GM23338 (cell line): ENCODE results near the gene HNF1A. TPM values are rescaled to one million over a fixed set of nuclear protein-coding genes. Genes with fewer than 3 reads are reported as not detected.

Experiments
- ATAC-seq: fragments of 200-7000 bp; cut with Tn5 transposase; 3 replicates; pipeline ENCODE4 v1.9.1; 2020
- DNase-seq: peaks from one replicate; pipeline ENCODE4 v3.0.0-alpha.2; 2015; ENCODE audit warnings: low spot score
- H2AFZ ChIP-seq: fragments of 200-600 bp; sonication (generic); 2 replicates; pipeline ENCODE4 v1.8.0; 2016; ENCODE audit warnings: antibody characterized with exemption, mild to moderate bottlenecking, moderate library complexity
- H3F3A ChIP-seq: fragments of 200-600 bp; sonication (generic); replicated peaks from 2 replicates; pipeline ENCODE4 v1.8.0; 2017; ENCODE audit warnings: antibody characterized with exemption, mixed run types, low read depth
- H3K27ac ChIP-seq: fragments of 200-600 bp; sonication (generic); 2 replicates; pipeline ENCODE4 v1.6.1; 2016; ENCODE audit warnings: low read depth
- H3K27me3 ChIP-seq: fragments of 200-600 bp; sonication (generic); 2 replicates; pipeline ENCODE4 v1.8.0; 2016; ENCODE audit warnings: mild to moderate bottlenecking, mixed run types, moderate library complexity; ENCODE audit not compliant: insufficient read depth
- H3K36me3 ChIP-seq: fragments of 200-600 bp; sonication (generic); 2 replicates; pipeline ENCODE4 v1.8.0; 2016; ENCODE audit warnings: mild to moderate bottlenecking; ENCODE audit not compliant: insufficient read depth
- H3K4me1 ChIP-seq: fragments of 200-600 bp; sonication (generic); 2 replicates; pipeline ENCODE4 v1.8.0; 2016; ENCODE audit warnings: mild to moderate bottlenecking, moderate library complexity; ENCODE audit not compliant: insufficient read depth
- H3K4me2 ChIP-seq: fragments of 200-600 bp; sonication (generic); 2 replicates; pipeline ENCODE4 v1.7.1; 2017; ENCODE audit warnings: mixed run types
- H3K4me3 ChIP-seq: fragments of 200-600 bp; sonication (generic); 2 replicates; pipeline ENCODE4 v1.6.1; 2016; ENCODE audit warnings: mixed run types
- H3K79me2 ChIP-seq: fragments of 200-600 bp; sonication (generic); replicated peaks from 2 replicates; pipeline ENCODE4 v1.8.0; 2017; ENCODE audit warnings: mild to moderate bottlenecking; ENCODE audit not compliant: insufficient read depth
- H3K9me2 ChIP-seq: fragments of 200-600 bp; sonication (generic); 2 replicates; pipeline ENCODE4 v1.8.0; 2017; ENCODE audit not compliant: insufficient read depth
- H4K20me1 ChIP-seq: fragments of 200-600 bp; sonication (generic); replicated peaks from 2 replicates; pipeline ENCODE4 v1.8.0; 2017; ENCODE audit warnings: mild to moderate bottlenecking; ENCODE audit not compliant: insufficient read depth
- H3K27ac Mint-ChIP-seq: 2 replicates; pipeline ENCODE4 v1.8.0; 2020; ENCODE audit warnings: inconsistent platforms, mild to moderate bottlenecking, moderate library complexity, mixed read lengths
- H3K27me3 Mint-ChIP-seq: 3 replicates; pipeline ENCODE4 v1.8.0; 2022; ENCODE audit warnings: low read depth, mild to moderate bottlenecking, moderate library complexity, mixed read lengths, inconsistent platforms; ENCODE audit not compliant: insufficient read depth, poor library complexity
- H3K36me3 Mint-ChIP-seq: 3 replicates; pipeline ENCODE4 v1.8.0; 2021; ENCODE audit warnings: low read depth, mild to moderate bottlenecking, inconsistent platforms, moderate library complexity, mixed read lengths
- H3K4me1 Mint-ChIP-seq: 3 replicates; pipeline ENCODE4 v1.8.0; 2020; ENCODE audit warnings: mild to moderate bottlenecking, inconsistent platforms, mixed read lengths
- H3K4me3 Mint-ChIP-seq: 3 replicates; pipeline ENCODE4 v1.8.0; 2021; ENCODE audit warnings: moderate library complexity, mild to moderate bottlenecking, inconsistent platforms, mixed read lengths
- H3K9me3 Mint-ChIP-seq: 3 replicates; pipeline ENCODE4 v1.8.0; 2020; ENCODE audit warnings: moderate library complexity, mild to moderate bottlenecking, inconsistent platforms, mixed read lengths
- ETS1 ChIP-seq: IDR thresholded peaks from 2 replicates; pipeline ENCODE4 v1.6.1; 2016; ENCODE audit warnings: antibody characterized with exemption
- EZH2 ChIP-seq: fragments of 200-600 bp; sonication (generic); IDR thresholded peaks from one replicate; pipeline ENCODE4 v1.8.0; 2017; ENCODE audit warnings: antibody characterized with exemption, mild to moderate bottlenecking, low read depth; ENCODE audit not compliant: unreplicated experiment
- EZH2phosphoT487 ChIP-seq: fragments of 200-600 bp; sonication (generic); IDR thresholded peaks from one replicate; pipeline ENCODE4 v1.8.1; 2018; ENCODE audit warnings: antibody characterized with exemption; ENCODE audit not compliant: unreplicated experiment
- JUNB ChIP-seq: IDR thresholded peaks from one replicate; pipeline ENCODE4 v1.6.1; 2016; ENCODE audit warnings: antibody characterized with exemption; ENCODE audit not compliant: unreplicated experiment
- NANOG ChIP-seq: IDR thresholded peaks from 2 replicates; pipeline ENCODE4 v1.6.1; 2016; ENCODE audit warnings: antibody characterized with exemption, borderline replicate concordance
- POLR2AphosphoS5 ChIP-seq: IDR thresholded peaks from 2 replicates; pipeline ENCODE4 v1.6.1; 2016; ENCODE audit warnings: antibody characterized with exemption, low read depth
- STAT1 ChIP-seq: IDR thresholded peaks from one replicate; pipeline ENCODE4 v1.6.1; 2016; ENCODE audit warnings: antibody characterized with exemption; ENCODE audit not compliant: unreplicated experiment
- ZNF114 ChIP-seq: fragments of 250-450 bp; sonication (Bioruptor Pico); IDR thresholded peaks from 2 replicates; pipeline ENCODE4 v1.5.0; 2020; ENCODE audit warnings: mild to moderate bottlenecking, moderate library complexity
- ZNF331 ChIP-seq: fragments of 250-450 bp; sonication (Bioruptor Pico); IDR thresholded peaks from 2 replicates; pipeline ENCODE4 v1.5.0; 2020; ENCODE audit warnings: low read depth, mild to moderate bottlenecking, moderate library complexity
- ZNF462 ChIP-seq: fragments of 250-450 bp; sonication (Bioruptor Pico); IDR thresholded peaks from 2 replicates; pipeline ENCODE4 v1.5.0; 2020; ENCODE audit warnings: mild to moderate bottlenecking, moderate library complexity
- polyA plus RNA-seq: library from polyadenylated mRNA; unstranded; fragments of >200 nt; fragmentation: Nextera tagmentation; extraction: Ambion mirVana; gene quantifications from 2 replicates; pipeline ENCODE4 v1.2.1, GENCODE V29; 2016
- total RNA-seq: library from RNA; depleted of rRNA; stranded (reverse); fragments of >200 nt; shearing (Covaris generic); gene quantifications from 2 replicates; pipeline ENCODE4 v1.2.3, GENCODE V29; 2014

HNF1A gene
- total and polyA plus RNA-seq, 2 experiments from 2014 or later: 0.11 TPM; not detected in 1

GRCh38 chr12:120961604-120962531, 16.5 kb upstream of the HNF1A start:
- Mint-ChIP-seq H3K4me3 (no peak overlapping the region), H3K27me3 (no peaks in the 10 kb centered on the region), H3K4me1 (peaks cover 3% of the 10 kb centered on the region), H3K27ac (no peak overlapping the region), H3K9me3 (no peaks in the 10 kb centered on the region), H3K36me3 (no peaks in the 10 kb centered on the region)
- Histone ChIP-seq H3K4me1 (no peaks in the 10 kb centered on the region), H3K9me2 (no peaks in the 10 kb centered on the region), H3K79me2 (no peaks in the 10 kb centered on the region), H3K4me3 (no peak overlapping the region), H3K4me2 (no peak overlapping the region), H3K27me3 (no peaks in the 10 kb centered on the region), H4K20me1 (no peaks in the 10 kb centered on the region), H3K27ac (no peak overlapping the region), H3F3A (no peaks in the 10 kb centered on the region), H2AFZ (no peak overlapping the region), H3K36me3 (no peaks in the 10 kb centered on the region)
- DNase-seq: peak; percentile 61
- ATAC-seq: peak; percentile 62
- no peak for TF ChIP-seq JUNB

DNA sequence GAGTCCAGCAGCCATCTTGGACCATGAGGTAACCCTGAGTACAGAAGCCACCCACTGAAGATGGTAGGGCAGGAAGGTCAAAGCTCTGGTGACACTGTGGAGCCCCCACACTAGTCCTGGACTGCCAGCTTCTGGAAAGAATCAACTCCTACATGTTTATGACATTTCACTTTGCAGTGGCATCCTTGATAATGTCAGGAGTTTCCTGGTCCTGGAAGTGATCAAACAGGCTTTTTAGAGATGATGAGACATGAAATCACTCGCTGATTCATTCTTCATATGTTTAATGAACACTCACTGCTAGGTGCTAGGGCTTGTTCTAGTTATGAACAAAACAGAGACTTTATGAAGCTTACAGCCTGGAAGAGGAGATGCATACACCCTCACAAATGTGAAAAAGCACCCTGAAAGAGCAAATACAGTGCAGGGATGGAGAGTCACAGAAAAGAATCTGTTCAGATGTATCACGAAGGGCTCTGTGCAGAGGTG, 15.8 kb upstream of the HNF1A start:
- no peaks in the 10 kb centered on the region for H4K20me1 ChIP-seq
- no peak overlapping the region for H3K4me3 ChIP-seq
- H3K27ac ChIP-seq: no peak overlapping the region
- no peak overlapping the region for H2AFZ ChIP-seq
- Mint-ChIP-seq H3K4me1 (peaks cover 3% of the 10 kb centered on the region), H3K27me3 (no peaks in the 10 kb centered on the region), H3K9me3 (no peaks in the 10 kb centered on the region), H3K36me3 (no peaks in the 10 kb centered on the region), H3K4me3 (no peak overlapping the region), H3K27ac (no peak overlapping the region; the same call in 1 of the 2 replicates)
- H3K27me3 ChIP-seq: no peaks in the 10 kb centered on the region
- H3K4me2 ChIP-seq: no peak overlapping the region
- DNase-seq (no peak), ATAC-seq (no peak)
- 0 out of 2 replicates have a peak, but pooled peaks cover 2% of the 10 kb centered on the region for H3F3A ChIP-seq
- H3K9me2 ChIP-seq: no peaks in the 10 kb centered on the region
- H3K4me1 ChIP-seq: no peaks in the 10 kb centered on the region
- H3K36me3 ChIP-seq: no peaks in the 10 kb centered on the region
- H3K79me2 ChIP-seq: no peaks in the 10 kb centered on the region
- TF ChIP-seq STAT1 (no peak), ZNF114 (no peak), JUNB (no peak), ZNF462 (CRISPR knock-in tag) (no peak), ETS1 (no peak), ZNF331 (CRISPR knock-in tag) (no peak), NANOG (no peak), POLR2AphosphoS5 (no peak), EZH2phosphoT487 (no peak), EZH2 (no peak)
